Fibroblast of lung (primary cell): ENCODE measurements around the gene CD6. TPM values are rescaled to one million over a fixed set of nuclear protein-coding genes. Genes with fewer than 3 reads are reported as not detected.

Experiments
- DNase-seq, 2 donors: peaks; one replicate each; pipeline versions ENCODE4 v3.0.0 to v3.0.0-alpha.2; 2010; ENCODE audit warnings: low read depth in 2 of 2
- H2AFZ ChIP-seq: 2 replicates; pipeline ENCODE4 v1.5.1; 2012; ENCODE audit warnings: low read length, control low read depth, inconsistent platforms
- H3K27ac ChIP-seq: 2 replicates; pipeline ENCODE4 v1.5.1; 2011; ENCODE audit warnings: low read length, control low read depth; ENCODE audit not compliant: insufficient read depth
- H3K27me3 ChIP-seq: 2 replicates; pipeline ENCODE4 v1.5.1; 2011; ENCODE audit warnings: mild to moderate bottlenecking, low read length; ENCODE audit not compliant: control insufficient read depth, insufficient read depth
- H3K36me3 ChIP-seq: 2 replicates; pipeline ENCODE4 v1.5.1; 2011; ENCODE audit warnings: low read length; ENCODE audit not compliant: control insufficient read depth, insufficient read depth
- H3K4me1 ChIP-seq: 2 replicates; pipeline ENCODE4 v1.5.1; 2011; ENCODE audit warnings: low read length; ENCODE audit not compliant: control insufficient read depth, insufficient read depth; ENCODE audit errors: extremely low read depth
- H3K4me2 ChIP-seq: 2 replicates; pipeline ENCODE4 v1.5.1; 2011; ENCODE audit warnings: low read length, control low read depth; ENCODE audit not compliant: insufficient read depth; ENCODE audit errors: extremely low read depth
- H3K4me3 ChIP-seq, 4 experiments: fragments of 200-600 bp in 1 of 4; sonication (generic) in 1 of 4; replicated peaks in 1 of 4; 2 replicates each; pipeline ENCODE4 v1.5.1; 2011 to 2016; ENCODE audit warnings: low read length in 4 of 4, low read depth in 3 of 4, mild to moderate bottlenecking in 3 of 4, control low read depth in 2 of 4, inconsistent platforms in 1 of 4, mixed read lengths in 1 of 4; ENCODE audit not compliant: insufficient read depth in 1 of 4; ENCODE audit errors: control extremely low read depth in 1 of 4
- H3K79me2 ChIP-seq: 2 replicates; pipeline ENCODE4 v1.5.1; 2012; ENCODE audit warnings: mild to moderate bottlenecking, low read length, inconsistent platforms; ENCODE audit not compliant: control insufficient read depth, insufficient read depth
- H3K9ac ChIP-seq: 2 replicates; pipeline ENCODE4 v1.5.1; 2011; ENCODE audit warnings: mild to moderate bottlenecking, low read length, control low read depth; ENCODE audit not compliant: insufficient read depth
- H3K9me3 ChIP-seq: 2 replicates; pipeline ENCODE4 v1.5.1; 2012; ENCODE audit warnings: low read depth, low read length; ENCODE audit not compliant: control insufficient read depth, insufficient read depth
- H4K20me1 ChIP-seq: 2 replicates; pipeline ENCODE4 v1.5.1; 2011; ENCODE audit warnings: low read length; ENCODE audit not compliant: control insufficient read depth, insufficient read depth; ENCODE audit errors: extremely low read depth
- CTCF ChIP-seq, 2 donors: IDR thresholded peaks in 1 of 2; conservative IDR thresholded peaks in 1 of 2; 1 replicate in 1 of 2; 2 replicates in 1 of 2; pipeline ENCODE4 v1.5.1; 2011 to 2012; ENCODE audit warnings: low read length in 2 of 2, control low read depth in 1 of 2, inconsistent platforms in 1 of 2, low read depth in 1 of 2, mild to moderate bottlenecking in 1 of 2
- EZH2 ChIP-seq: IDR thresholded peaks from 2 replicates; pipeline ENCODE4 v1.5.1; 2012; ENCODE audit warnings: low read length, control low read depth, mild to moderate bottlenecking; ENCODE audit errors: missing control alignments
- polyA plus RNA-seq, 2 donors: library from polyadenylated mRNA; depleted of rRNA in 1 of 2; stranded (reverse) in 1 of 2; unstranded in 1 of 2; fragments of >200 nt; gene quantifications; 2 replicates each; pipeline ENCODE4 v1.2.1, GENCODE V29; 2011 to 2012; ENCODE audit warnings: missing spikeins in 1 of 2
- total RNA-seq: library from RNA; depleted of rRNA; stranded (reverse); fragments of >200 nt; gene quantifications from 2 replicates; pipeline ENCODE4 v1.2.1, GENCODE V29; 2014

CD6 gene
- total and polyA plus RNA-seq, 2 donors (not counting 1 experiment from before 2014, with no cell fraction given), result not detected

GRCh38 chr11:60939301-60939700, 32.2 kb upstream of the CD6 start:
- no peak overlapping the region for H3K4me3 ChIP-seq
- H3K27me3 ChIP-seq, result no peaks in the 10 kb centered on the region
- no peak overlapping the region for H2AFZ ChIP-seq
- H3K79me2 ChIP-seq, result no peaks in the 10 kb centered on the region
- no peak overlapping the region for H3K9ac ChIP-seq
- peaks cover 4% of the 10 kb centered on the region for H3K36me3 ChIP-seq
- H3K27ac ChIP-seq, result no peak overlapping the region
- no peak for TF ChIP-seq CTCF (conservative IDR thresholded peaks at IDR 0.05 in 1 of 2, IDR thresholded peaks at IDR 0.05 in 1 of 2; ENCODE audit: low read depth in 1 of 2, low read length in 2 of 2)
- TF ChIP-seq EZH2, result no peak
- H3K4me1 ChIP-seq, result no peaks in the 10 kb centered on the region
- no peak overlapping the region for H3K4me2 ChIP-seq
- no peaks in the 10 kb centered on the region for H4K20me1 ChIP-seq
- H3K9me3 ChIP-seq, result no peaks in the 10 kb centered on the region
- DNase-seq, result no peak

GRCh38 chr11:60939855-60940254, 31.6 kb upstream of the CD6 start:
- no peak overlapping the region for H2AFZ ChIP-seq
- H3K9ac ChIP-seq, result no peak overlapping the region
- no peak for DNase-seq
- no peaks in the 10 kb centered on the region for H4K20me1 ChIP-seq
- TF ChIP-seq CTCF (conservative IDR thresholded peaks at IDR 0.05 in 1 of 2, IDR thresholded peaks at IDR 0.05 in 1 of 2; ENCODE audit: low read depth in 1 of 2, low read length in 2 of 2) (no peak), EZH2 (no peak)
- no peak overlapping the region for H3K27ac ChIP-seq
- H3K36me3 ChIP-seq, result peaks cover 4% of the 10 kb centered on the region
- H3K4me2 ChIP-seq, result no peak overlapping the region
- H3K27me3 ChIP-seq, result no peaks in the 10 kb centered on the region
- H3K9me3 ChIP-seq, result no peaks in the 10 kb centered on the region
- H3K4me1 ChIP-seq, result no peaks in the 10 kb centered on the region
- no peaks in the 10 kb centered on the region for H3K79me2 ChIP-seq
- no peak overlapping the region for H3K4me3 ChIP-seq

GRCh38 chr11:60941371-60942119, 29.9 kb upstream of the CD6 start:
- no peak overlapping the region for H3K9ac ChIP-seq
- no peaks in the 10 kb centered on the region for H3K27me3 ChIP-seq
- peaks cover 4% of the 10 kb centered on the region for H3K36me3 ChIP-seq
- no peaks in the 10 kb centered on the region for H4K20me1 ChIP-seq
- no peaks in the 10 kb centered on the region for H3K4me1 ChIP-seq
- TF ChIP-seq EZH2, result no peak
- TF ChIP-seq CTCF (conservative IDR thresholded peaks at IDR 0.05 in 1 of 2, IDR thresholded peaks at IDR 0.05 in 1 of 2; ENCODE audit: low read depth in 1 of 2, low read length in 2 of 2), result no peak
- H3K9me3 ChIP-seq, result no peaks in the 10 kb centered on the region
- no peak overlapping the region for H3K4me3 ChIP-seq
- H3K27ac ChIP-seq, result no peak overlapping the region
- DNase-seq, result no peak
- no peaks in the 10 kb centered on the region for H3K79me2 ChIP-seq
- no peak overlapping the region for H2AFZ ChIP-seq
- no peak overlapping the region for H3K4me2 ChIP-seq
